ENCODE data around the gene ADCY5. TPM values are rescaled to one million over a fixed set of nuclear protein-coding genes. Genes with fewer than 3 reads are reported as not detected.

ADCY5 gene
- total RNA-seq, 1 donor from 2014 or later = 4.0 TPM

GRCh38 chr3:123383091-123384053, 65.5 kb downstream of the ADCY5 start:
- no peak for DNase-seq
- H3K4me1 ChIP-seq = no peaks in the 10 kb centered on the region

GRCh38 chr3:123380261-123380660, 68.6 kb downstream of the ADCY5 start:
- no peak overlapping the region for H3K27ac ChIP-seq
- intact Hi-C loops (cut with DNase I) = no loop called here
- H3K4me3 ChIP-seq = no peak overlapping the region
- H3K9me3 ChIP-seq = no peaks in the 10 kb centered on the region
- H3K27me3 ChIP-seq = no peaks in the 10 kb centered on the region
- no peaks in the 10 kb centered on the region for H3K4me1 ChIP-seq
- ATAC-seq (no peak), DNase-seq (peak; percentile 32)
- no peaks in the 10 kb centered on the region for H3K36me3 ChIP-seq
- TF ChIP-seq CTCF (IDR thresholded peaks at IDR 0.05) = no peak

More at GRCh38 chr3:123383091-123384053, 65.5 kb downstream of the ADCY5 start:
- intact Hi-C loops (cut with DNase I) = no loop called here
- Histone ChIP-seq H3K27ac (no peak overlapping the region), H3K36me3 (no peaks in the 10 kb centered on the region), H3K9me3 (no peaks in the 10 kb centered on the region), H3K27me3 (no peaks in the 10 kb centered on the region), H3K4me3 (no peak overlapping the region)
- ATAC-seq = no peak
- TF ChIP-seq CTCF (IDR thresholded peaks at IDR 0.05) = no peak

GRCh38 chr3:123379041-123379830, 69.7 kb downstream of the ADCY5 start:
- TF ChIP-seq CTCF (IDR thresholded peaks at IDR 0.05) = no peak
- H3K4me3 ChIP-seq = no peak overlapping the region
- H3K36me3 ChIP-seq = no peaks in the 10 kb centered on the region
- no peak overlapping the region for H3K27ac ChIP-seq
- DNase-seq = peak; percentile 29
- H3K4me1 ChIP-seq = no peaks in the 10 kb centered on the region
- intact Hi-C loops (cut with DNase I) = no loop called here
- H3K27me3 ChIP-seq = no peaks in the 10 kb centered on the region
- no peaks in the 10 kb centered on the region for H3K9me3 ChIP-seq
- ATAC-seq = no peak

- Histone ChIP-seq H3K4me3 (no peak overlapping the region), H3K27ac (no peak overlapping the region), H3K9me3 (no peaks in the 10 kb centered on the region), H3K36me3 (no peaks in the 10 kb centered on the region), H3K27me3 (no peaks in the 10 kb centered on the region), H3K4me1 (peaks cover under 1% of the 10 kb centered on the region)
- DNase-seq (peak; percentile 56), ATAC-seq (no peak)
- no peak for TF ChIP-seq CTCF (IDR thresholded peaks at IDR 0.05)
- intact Hi-C loops (cut with DNase I) = no loop called here
Measured at GRCh38 chr3:123378409-123378915, 70.4 kb downstream of the ADCY5 start.

GRCh38 chr3:123377243-123377740, 71.6 kb downstream of the ADCY5 start:
- peaks cover 12% of the 10 kb centered on the region for H3K4me1 ChIP-seq
- H3K27ac ChIP-seq = no peak overlapping the region
- TF ChIP-seq CTCF (IDR thresholded peaks at IDR 0.05) = no peak

More at GRCh38 chr3:123377243-123377740, 71.6 kb downstream of the ADCY5 start:
- intact Hi-C loops (cut with DNase I) = no loop called here
- DNase-seq (peak; percentile 12), ATAC-seq (no peak)
- Histone ChIP-seq H3K27me3 (no peaks in the 10 kb centered on the region), H3K4me3 (no peak overlapping the region), H3K36me3 (no peaks in the 10 kb centered on the region), H3K9me3 (no peaks in the 10 kb centered on the region)
